GM12874 (cell line): Measurements from ENCODE around the gene KRT28.

Experiments
- TF ChIP-seq, protein P1 (sequence below): IDR thresholded peaks from 2 replicates; pipeline ENCODE4 v1.5.1; 2011; ENCODE audit warnings: low read depth, mild to moderate bottlenecking, control low read depth, low read length, moderate library complexity; ENCODE audit not compliant: insufficient read depth

The KRT28 gene

DNA sequence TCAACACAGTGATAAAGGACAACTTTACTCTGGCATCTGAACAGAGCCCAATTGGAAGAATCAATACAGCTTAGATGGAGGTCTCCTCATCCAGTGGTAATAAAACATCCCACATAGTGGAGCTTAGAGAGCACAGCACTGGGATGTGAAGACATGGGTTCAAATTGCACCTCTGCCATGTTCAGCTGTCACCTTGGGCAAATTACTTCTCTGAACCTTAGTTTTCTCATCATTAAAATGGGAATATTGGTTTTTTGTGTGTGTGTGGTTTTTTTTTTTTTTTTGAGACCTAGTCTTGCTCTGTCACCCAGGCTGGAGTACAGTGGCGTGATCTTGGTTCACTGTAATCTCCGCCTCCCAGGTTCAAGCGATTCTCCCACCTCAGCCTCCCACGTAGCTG, 36.3 kb upstream of the KRT28 start:
- TF ChIP-seq, protein P1, sequence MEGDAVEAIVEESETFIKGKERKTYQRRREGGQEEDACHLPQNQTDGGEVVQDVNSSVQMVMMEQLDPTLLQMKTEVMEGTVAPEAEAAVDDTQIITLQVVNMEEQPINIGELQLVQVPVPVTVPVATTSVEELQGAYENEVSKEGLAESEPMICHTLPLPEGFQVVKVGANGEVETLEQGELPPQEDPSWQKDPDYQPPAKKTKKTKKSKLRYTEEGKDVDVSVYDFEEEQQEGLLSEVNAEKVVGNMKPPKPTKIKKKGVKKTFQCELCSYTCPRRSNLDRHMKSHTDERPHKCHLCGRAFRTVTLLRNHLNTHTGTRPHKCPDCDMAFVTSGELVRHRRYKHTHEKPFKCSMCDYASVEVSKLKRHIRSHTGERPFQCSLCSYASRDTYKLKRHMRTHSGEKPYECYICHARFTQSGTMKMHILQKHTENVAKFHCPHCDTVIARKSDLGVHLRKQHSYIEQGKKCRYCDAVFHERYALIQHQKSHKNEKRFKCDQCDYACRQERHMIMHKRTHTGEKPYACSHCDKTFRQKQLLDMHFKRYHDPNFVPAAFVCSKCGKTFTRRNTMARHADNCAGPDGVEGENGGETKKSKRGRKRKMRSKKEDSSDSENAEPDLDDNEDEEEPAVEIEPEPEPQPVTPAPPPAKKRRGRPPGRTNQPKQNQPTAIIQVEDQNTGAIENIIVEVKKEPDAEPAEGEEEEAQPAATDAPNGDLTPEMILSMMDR: no peak

DNA sequence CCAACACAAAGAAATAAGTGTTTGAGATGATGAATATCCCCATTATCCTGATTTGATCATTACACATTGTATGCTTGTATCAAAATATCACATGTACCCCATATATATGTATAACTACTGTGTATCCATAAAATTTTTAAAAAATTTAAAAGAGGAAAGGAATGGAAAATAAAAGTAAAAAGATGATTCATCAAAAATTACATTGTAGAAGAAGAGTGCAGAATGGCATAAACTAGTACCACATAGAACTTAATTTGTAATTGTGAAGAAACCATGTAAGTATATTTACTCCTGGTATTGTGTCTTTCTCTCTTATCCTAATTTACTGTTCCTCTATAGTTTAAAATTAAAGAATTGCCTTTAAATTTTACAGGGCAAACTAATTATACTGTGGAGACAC, 34.1 kb upstream of the KRT28 start:
- TF ChIP-seq, protein P1: no peak

DNA sequence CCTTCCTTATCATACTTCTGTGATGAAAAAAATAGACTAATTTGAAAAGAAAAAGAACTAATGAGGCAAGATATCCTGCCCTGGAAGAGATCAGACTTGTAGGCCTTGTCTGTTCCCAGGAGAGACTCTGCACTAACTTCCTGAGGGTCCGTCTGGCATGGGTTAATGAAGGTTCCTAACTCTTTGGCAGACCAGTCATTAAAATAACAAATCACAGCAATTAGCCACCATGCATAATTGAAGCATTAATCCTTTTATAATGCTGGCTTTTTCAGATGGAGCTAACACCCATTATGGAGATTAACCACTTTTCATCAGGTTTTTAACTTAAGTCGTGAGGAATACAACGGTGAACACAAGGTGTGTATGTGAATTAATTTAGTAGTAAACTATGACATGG, 33.1 kb upstream of the KRT28 start:
- TF ChIP-seq, protein P1: no peak

DNA sequence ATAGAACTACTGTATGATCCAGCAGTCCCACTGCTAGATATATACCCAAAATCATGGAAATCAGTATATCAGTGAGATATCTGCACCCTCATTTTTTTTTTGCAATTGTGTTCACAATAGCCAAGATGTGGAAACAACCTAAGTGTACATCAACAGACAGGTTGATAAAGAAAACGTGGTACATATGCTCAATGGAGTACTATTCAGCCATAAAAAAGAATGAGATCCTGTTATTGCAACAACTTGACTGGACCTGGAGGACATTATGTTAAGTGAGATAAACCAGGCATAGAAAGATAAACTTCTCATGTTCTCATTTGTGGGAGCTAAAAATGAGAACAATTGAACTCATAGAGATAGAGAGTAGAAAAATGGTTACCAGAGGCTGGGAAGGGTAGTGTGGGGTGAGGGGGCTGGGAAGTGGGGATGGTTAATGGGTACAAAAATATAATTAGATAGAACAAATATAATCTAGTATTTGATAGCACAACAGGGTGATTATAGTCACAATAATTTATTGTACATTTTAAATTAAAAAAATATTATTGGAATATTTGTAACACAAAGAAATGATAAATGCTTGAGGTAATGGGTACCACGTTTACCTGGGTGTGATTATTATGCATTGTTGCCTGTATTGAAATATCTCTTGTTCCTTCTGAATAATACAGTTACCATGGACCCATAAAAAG, 30.5 kb upstream of the KRT28 start:
- TF ChIP-seq, protein P1: no peak

- TF ChIP-seq, protein P1: no peak
Observed at GRCh38 chr17:40828454-40829044, 28.8 kb upstream of the KRT28 start.

- TF ChIP-seq, protein P1: no peak
Observed at GRCh38 chr17:40827746-40828453, 28.1 kb upstream of the KRT28 start.

- TF ChIP-seq, protein P1: no peak
Observed at GRCh38 chr17:40825599-40825998, 25.8 kb upstream of the KRT28 start.
